WI38 (cell line): Measurements from ENCODE around the gene ARHGAP4.

ENCODE experiments used
- H3K4me3 ChIP-seq: 2 replicates; pipeline ENCODE4 v1.5.1; 2011; ENCODE audit warnings: low read depth, mild to moderate bottlenecking, control low read depth, low read length
- TF ChIP-seq, protein P1 (sequence below): IDR thresholded peaks from 2 replicates; pipeline ENCODE4 v1.5.1; 2012; ENCODE audit warnings: low read depth, mild to moderate bottlenecking, control low read depth, low read length

The ARHGAP4 gene

DNA sequence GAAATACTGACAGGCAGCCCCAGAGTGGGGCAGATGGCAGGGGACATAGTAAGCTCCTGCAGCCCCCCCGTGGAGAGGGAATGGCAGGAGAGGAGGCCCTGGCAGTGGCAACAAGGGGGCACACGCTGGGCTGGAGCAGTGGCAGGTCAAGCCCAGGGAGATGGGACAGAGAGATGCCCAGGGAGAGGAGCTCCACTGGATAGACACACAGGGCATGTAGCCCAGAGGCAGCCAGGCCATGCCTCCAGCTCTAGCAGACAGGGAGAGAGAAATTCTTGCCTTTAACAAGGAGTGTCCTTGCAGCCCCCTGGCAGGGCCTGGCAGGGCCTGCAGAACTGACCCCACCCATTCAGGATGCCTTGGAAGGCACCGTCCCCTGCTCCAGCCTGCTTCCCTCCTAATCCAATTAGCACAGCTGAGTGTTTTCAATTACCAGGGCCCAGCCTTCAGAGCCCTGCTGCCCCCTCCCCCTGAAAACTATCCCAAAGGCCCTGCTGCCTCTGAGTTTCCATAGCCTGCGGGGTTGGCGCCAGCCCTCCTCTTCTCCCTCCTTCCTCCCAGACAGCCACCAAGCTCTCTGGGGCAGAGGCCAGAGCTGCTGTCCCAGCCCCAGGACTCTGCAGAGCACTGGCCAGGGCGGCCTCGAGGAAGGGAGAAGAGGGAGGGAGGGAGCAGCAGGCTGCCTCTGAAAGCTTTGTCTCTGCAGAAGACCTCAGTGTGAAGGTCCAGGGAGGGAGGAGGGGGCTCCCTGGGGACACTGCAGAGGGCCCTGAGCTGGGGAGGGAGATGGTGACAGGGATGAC, 52.6 kb downstream of the ARHGAP4 start:
- TF ChIP-seq, protein P1, sequence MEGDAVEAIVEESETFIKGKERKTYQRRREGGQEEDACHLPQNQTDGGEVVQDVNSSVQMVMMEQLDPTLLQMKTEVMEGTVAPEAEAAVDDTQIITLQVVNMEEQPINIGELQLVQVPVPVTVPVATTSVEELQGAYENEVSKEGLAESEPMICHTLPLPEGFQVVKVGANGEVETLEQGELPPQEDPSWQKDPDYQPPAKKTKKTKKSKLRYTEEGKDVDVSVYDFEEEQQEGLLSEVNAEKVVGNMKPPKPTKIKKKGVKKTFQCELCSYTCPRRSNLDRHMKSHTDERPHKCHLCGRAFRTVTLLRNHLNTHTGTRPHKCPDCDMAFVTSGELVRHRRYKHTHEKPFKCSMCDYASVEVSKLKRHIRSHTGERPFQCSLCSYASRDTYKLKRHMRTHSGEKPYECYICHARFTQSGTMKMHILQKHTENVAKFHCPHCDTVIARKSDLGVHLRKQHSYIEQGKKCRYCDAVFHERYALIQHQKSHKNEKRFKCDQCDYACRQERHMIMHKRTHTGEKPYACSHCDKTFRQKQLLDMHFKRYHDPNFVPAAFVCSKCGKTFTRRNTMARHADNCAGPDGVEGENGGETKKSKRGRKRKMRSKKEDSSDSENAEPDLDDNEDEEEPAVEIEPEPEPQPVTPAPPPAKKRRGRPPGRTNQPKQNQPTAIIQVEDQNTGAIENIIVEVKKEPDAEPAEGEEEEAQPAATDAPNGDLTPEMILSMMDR, result no peak

DNA sequence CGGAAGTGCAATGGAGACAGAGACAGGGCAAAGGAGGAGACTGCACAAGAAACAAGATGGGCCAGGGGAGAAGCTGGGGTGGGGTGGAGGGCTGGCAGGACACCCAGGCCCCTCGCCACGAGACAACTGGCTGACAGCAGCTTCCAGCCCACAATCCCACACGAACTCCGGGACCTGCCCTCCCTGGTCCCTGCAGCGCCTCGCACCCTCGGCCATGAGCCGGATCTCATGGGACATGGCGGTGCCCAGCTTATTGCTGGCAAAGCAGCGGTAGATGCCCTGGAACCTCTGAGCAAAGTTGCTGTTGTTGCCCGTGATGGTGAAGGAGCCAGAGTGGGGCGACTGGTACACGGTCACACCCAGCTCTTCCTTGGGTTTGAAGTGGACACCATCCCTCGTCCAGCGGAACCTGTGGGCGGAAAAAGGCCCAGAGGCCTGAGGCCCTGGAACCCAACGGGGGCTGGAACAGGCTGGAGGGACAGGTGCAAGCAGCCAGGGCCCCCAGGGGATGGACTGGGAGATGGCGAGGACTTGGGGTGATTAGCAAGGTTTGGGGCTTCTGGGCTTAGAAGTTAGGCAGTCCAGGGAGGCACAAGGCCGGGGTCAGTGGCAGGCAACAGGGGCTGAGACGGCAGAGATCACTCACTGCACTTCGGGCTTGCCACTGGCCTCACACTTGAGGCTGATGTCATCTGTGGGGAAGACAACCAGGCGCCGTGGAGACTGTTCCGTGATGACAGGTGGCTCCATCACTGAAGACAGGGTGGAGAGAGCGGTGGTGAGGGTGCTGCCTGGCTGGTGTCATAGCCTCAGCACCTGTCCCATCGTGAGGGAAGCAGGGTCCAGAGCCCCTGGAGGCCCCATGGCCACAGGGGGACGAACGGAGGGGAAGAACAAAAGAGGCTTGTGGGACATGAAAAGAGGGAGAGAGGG, 53.9 kb downstream of the ARHGAP4 start:
- H3K4me3 ChIP-seq, result no peak overlapping the region
- TF ChIP-seq, protein P1, result no peak

More for the DNA sequence above, 52.6 kb downstream of the ARHGAP4 start:
- H3K4me3 ChIP-seq, result no peak overlapping the region

DNA sequence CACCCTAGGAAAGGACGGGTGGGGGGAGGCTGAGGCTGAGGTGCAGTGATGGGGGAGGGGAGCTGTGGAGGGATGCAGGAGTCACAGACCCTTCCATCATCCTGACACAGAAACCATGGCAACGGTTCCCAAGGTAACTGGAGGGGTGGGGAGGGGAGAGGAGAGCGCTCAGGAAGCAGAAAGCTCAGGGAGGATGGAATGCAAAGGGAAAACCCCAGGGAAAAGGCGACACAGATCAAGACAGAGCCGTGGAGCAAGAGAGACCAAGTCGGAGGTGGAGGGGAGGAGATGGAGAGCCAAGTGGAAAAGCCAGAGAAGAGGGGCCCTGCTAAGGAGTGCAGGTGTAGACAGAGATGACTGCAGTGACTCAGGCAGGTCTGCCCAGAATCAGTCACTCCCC, 54.6 kb downstream of the ARHGAP4 start:
- TF ChIP-seq, protein P1, result no peak
- H3K4me3 ChIP-seq, result no peak overlapping the region

DNA sequence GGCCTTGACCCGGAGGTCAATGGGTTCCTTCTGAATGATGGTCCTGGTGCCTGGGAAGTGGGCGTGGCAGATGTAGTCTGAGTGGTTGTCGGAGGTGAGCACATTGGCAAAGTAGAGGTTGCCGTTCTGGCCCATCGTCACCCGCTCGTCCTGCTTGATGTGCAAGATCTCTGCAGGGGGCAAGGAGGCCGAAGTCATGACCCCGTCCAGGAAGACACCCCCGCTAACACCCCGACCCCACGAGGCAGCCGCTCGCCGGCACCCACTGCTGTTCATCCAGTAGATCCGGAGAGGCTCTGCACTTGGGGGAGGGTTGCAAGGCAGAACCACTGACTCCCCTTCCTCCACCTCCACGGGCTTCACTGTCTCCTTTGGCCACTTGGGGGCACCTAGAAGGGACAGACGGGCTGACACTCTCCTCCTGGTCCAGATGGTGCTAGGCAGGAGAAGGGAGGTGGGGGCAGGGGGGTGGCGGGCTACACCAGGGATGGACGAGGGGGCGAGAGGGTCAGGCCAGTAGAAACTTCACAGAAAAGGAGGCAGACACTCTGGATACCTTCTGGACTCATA, 55.2 kb downstream of the ARHGAP4 start:
- H3K4me3 ChIP-seq, result no peak overlapping the region
- TF ChIP-seq, protein P1, result no peak

DNA sequence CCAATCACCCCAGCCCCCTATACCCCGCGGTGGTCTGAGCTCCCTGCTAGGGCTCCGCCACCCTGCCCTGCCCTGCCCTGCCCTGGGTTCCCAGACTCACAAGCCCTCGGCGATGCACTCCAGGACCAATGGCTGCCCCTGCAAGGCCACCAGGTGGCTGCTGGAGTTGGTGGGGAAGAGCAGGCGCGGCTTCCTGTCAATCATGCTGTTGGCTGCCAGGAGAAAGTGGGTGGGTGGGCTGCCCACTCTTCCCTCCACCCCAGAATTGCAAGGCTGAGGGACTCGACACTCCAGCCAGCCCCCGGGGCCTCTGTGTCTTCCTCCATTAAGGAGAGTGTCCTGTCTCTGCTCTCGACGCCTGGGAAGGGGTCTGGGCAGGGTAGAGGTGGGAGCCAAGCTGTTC, 55.8 kb downstream of the ARHGAP4 start:
- TF ChIP-seq, protein P1, result no peak
- no peak overlapping the region for H3K4me3 ChIP-seq

DNA sequence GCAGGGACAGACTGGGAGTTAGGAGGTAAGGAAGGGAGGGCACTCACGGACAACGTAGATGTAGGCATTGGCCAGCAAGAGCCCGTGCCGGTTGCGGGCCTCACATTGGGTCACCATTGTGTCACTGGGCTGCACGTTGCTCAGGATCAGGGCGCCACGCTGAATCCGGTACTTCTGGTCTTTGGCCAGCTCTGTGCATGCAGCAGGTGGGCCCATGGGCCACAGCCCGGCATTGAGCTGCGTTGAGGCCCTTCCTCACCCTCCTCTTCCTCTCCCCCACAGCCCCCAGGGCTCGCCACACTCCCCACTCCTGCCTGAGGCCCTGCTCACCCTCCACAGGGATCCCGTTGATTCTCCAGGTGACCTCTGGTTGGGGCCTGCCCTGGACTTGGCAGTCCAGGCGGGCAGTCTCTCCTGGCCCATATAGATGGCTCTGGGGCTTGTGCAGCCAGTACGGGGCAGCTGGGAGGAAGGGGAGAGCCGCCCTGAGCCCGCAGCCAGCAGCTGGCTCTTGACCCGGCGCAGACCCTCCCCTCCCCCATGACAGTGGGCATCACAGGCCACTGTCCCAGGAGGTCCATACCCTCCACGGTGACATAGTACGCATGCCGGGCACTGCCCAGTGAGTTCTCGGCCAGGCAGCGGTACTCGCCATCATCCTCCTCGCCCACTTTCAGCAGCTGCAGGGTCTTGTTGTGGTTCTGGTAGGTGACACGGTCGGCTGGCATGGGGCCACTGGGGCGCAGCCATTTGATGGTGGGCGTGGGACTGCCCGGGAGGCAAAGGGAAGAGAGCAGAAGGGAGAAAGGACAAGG, 56.4 kb downstream of the ARHGAP4 start:
- H3K4me3 ChIP-seq, result no peak overlapping the region
- TF ChIP-seq, protein P1, result no peak
